ENCODE data around the gene PTGER1. TPM values are rescaled to one million over a fixed set of nuclear protein-coding genes. Genes with fewer than 3 reads are reported as not detected.

PTGER1 gene
- total RNA-seq, 4 donors from 2014 or later, result 0.23 to 4.6 (median 1.3) TPM

GRCh38 chr19:14495672-14496028 lies 20.5 kb upstream of the PTGER1 start:
- Histone ChIP-seq H3K9me3 (no peaks in the 10 kb centered on the region), H3K27ac (peak overlapping the region; percentile 4 to 88 (median 86)), H3K4me1 (peaks cover 0 to 55% (median 15%) of the 10 kb centered on the region in 3 donors), H3K36me3 (peaks cover 0 to 20% of the 10 kb centered on the region in 2 donors), H3K4me3 (peak overlapping the region; percentile 58 to 96), H3K27me3 (no peaks in the 10 kb centered on the region)
- no CpG with 5 or more reads among the region's 28 CpGs for WGBS, 2 donors (ENCODE audit: low coverage in 1 of 2)
- TF ChIP-seq CTCF (IDR thresholded peaks at IDR 0.05) (no peak), POLR2A (IDR thresholded peaks at IDR 0.05) (no peak), POLR2AphosphoS5 (IDR thresholded peaks at IDR 0.05) (no peak), EP300 (IDR thresholded peaks at IDR 0.05) (no peak)
- no peak for ATAC-seq

GRCh38 chr19:14494910-14495671 lies 19.9 kb upstream of the PTGER1 start:
- no peaks in the 10 kb centered on the region for H3K27me3 ChIP-seq
- peak overlapping the region; percentile 58 to 96 for H3K4me3 ChIP-seq
- peak overlapping the region; percentile 4 to 88 (median 86) for H3K27ac ChIP-seq
- no peaks in the 10 kb centered on the region for H3K9me3 ChIP-seq
- TF ChIP-seq POLR2A (IDR thresholded peaks at IDR 0.05) (no peak), POLR2AphosphoS5 (IDR thresholded peaks at IDR 0.05) (no peak), EP300 (IDR thresholded peaks at IDR 0.05) (no peak)
- 5 to 43% methylated on average over 4 of the region's 14 CpGs for WGBS, 2 donors (ENCODE audit: low coverage in 1 of 2)
- peaks cover 0 to 25% of the 10 kb centered on the region in 2 donors for H3K36me3 ChIP-seq
- peaks cover 0 to 55% (median 15%) of the 10 kb centered on the region in 3 donors for H3K4me1 ChIP-seq
- ATAC-seq, result no peak

GRCh38 chr19:14494411-14494810 lies 19.3 kb upstream of the PTGER1 start:
- Histone ChIP-seq H3K4me3 (peak overlapping the region in 1 of 2 donors; percentile 96), H3K36me3 (peaks cover 0 to 32% of the 10 kb centered on the region in 2 donors), H3K27ac (peak overlapping the region in 3 of 4 donors; percentile 84 to 88 (median 87)), H3K27me3 (no peaks in the 10 kb centered on the region), H3K9me3 (no peaks in the 10 kb centered on the region), H3K4me1 (peaks cover 0 to 55% (median 15%) of the 10 kb centered on the region in 3 donors)
- ATAC-seq, result no peak
- WGBS, 2 donors (ENCODE audit: low coverage in 1 of 2), result 63 to 84% methylated on average over 3 of the region's 4 CpGs
- TF ChIP-seq EP300 (IDR thresholded peaks at IDR 0.05) (no peak), POLR2AphosphoS5 (IDR thresholded peaks at IDR 0.05) (no peak), POLR2A (IDR thresholded peaks at IDR 0.05) (no peak), CTCF (IDR thresholded peaks at IDR 0.05) (no peak)

GRCh38 chr19:14492756-14493337 lies 17.7 kb upstream of the PTGER1 start:
- Histone ChIP-seq H3K36me3 (peaks cover 0 to 48% of the 10 kb centered on the region in 2 donors), H3K4me1 (peaks cover 0 to 49% (median 15%) of the 10 kb centered on the region in 3 donors), H3K27me3 (no peaks in the 10 kb centered on the region), H3K27ac (no peak overlapping the region), H3K9me3 (no peaks in the 10 kb centered on the region), H3K4me3 (no peak overlapping the region)
- ATAC-seq, result no peak
- 56 to 88% methylated on average over 1 to 5 of the region's 5 CpGs for WGBS, 2 donors (ENCODE audit: low coverage in 1 of 2)
- TF ChIP-seq EP300 (IDR thresholded peaks at IDR 0.05) (no peak), POLR2A (IDR thresholded peaks at IDR 0.05) (no peak), POLR2AphosphoS5 (IDR thresholded peaks at IDR 0.05) (no peak), CTCF (IDR thresholded peaks at IDR 0.05) (no peak)

GRCh38 chr19:14487370-14488125 lies 12.4 kb upstream of the PTGER1 start:
- no peak for ATAC-seq
- WGBS, 2 donors (ENCODE audit: low coverage in 1 of 2), result 84% methylated on average over 4 to 5 of the region's 16 CpGs
- peaks cover 0 to 90% of the 10 kb centered on the region in 2 donors for H3K36me3 ChIP-seq
- H3K4me3 ChIP-seq, result no peak overlapping the region
- H3K9me3 ChIP-seq, result no peaks in the 10 kb centered on the region
- H3K27ac ChIP-seq, result no peak overlapping the region
- no peak for TF ChIP-seq CTCF (IDR thresholded peaks at IDR 0.05)
- no peak for TF ChIP-seq POLR2A (IDR thresholded peaks at IDR 0.05)
- TF ChIP-seq EP300 (IDR thresholded peaks at IDR 0.05), result no peak
- no peak for TF ChIP-seq POLR2AphosphoS5 (IDR thresholded peaks at IDR 0.05)
- H3K27me3 ChIP-seq, result no peaks in the 10 kb centered on the region
- H3K4me1 ChIP-seq, result peaks cover 0 to 2% (median 0%) of the 10 kb centered on the region in 3 donors

Measured in gastroesophageal sphincter (tissue), 4 donors.